ENCODE data around the gene SPOP.

DNA sequence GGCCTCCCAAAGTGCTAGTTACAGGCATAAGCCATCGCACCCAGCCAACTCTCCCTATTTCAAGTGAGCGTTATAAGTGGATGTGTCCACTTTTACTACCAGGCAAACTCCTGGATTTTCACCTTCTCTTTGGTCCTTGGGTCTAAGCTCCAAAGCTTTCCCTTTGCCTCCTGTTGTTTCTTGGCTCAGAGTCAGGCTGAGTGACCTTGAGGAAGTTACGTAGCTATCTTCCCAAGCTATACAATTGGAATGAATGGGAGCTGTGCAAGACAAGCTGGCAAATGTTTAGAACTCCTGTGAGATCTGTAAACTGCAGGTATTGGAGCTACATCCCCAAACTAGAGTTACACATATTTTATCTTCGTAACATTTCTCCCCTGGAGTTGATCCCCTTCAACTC lies 81.9 kb downstream of the SPOP start:
- TF ChIP-seq, protein P1, sequence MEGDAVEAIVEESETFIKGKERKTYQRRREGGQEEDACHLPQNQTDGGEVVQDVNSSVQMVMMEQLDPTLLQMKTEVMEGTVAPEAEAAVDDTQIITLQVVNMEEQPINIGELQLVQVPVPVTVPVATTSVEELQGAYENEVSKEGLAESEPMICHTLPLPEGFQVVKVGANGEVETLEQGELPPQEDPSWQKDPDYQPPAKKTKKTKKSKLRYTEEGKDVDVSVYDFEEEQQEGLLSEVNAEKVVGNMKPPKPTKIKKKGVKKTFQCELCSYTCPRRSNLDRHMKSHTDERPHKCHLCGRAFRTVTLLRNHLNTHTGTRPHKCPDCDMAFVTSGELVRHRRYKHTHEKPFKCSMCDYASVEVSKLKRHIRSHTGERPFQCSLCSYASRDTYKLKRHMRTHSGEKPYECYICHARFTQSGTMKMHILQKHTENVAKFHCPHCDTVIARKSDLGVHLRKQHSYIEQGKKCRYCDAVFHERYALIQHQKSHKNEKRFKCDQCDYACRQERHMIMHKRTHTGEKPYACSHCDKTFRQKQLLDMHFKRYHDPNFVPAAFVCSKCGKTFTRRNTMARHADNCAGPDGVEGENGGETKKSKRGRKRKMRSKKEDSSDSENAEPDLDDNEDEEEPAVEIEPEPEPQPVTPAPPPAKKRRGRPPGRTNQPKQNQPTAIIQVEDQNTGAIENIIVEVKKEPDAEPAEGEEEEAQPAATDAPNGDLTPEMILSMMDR (IDR thresholded peaks at IDR 0.05; ENCODE audit: insufficient read depth, low read depth, low read length), result no peak
- no peak for TF ChIP-seq EZH2 (IDR thresholded peaks at IDR 0.05; ENCODE audit: insufficient read depth, low read length)
